Glutamatergic neuron (in vitro differentiated cells): ENCODE measurements around the gene ASF1A. TPM values are rescaled to one million over a fixed set of nuclear protein-coding genes. Genes with fewer than 3 reads are reported as not detected.

Experiments used
- DNase-seq: peaks from one replicate; pipeline ENCODE4 v3.0.0; 2022
- H3K27ac Mint-ChIP-seq: one replicate; pipeline ENCODE4 v1.8.0; 2020; ENCODE audit warnings: mild to moderate bottlenecking, mixed read lengths, inconsistent platforms; ENCODE audit not compliant: unreplicated experiment
- H3K27me3 Mint-ChIP-seq: one replicate; pipeline ENCODE4 v1.8.0; 2020; ENCODE audit warnings: mild to moderate bottlenecking, moderate library complexity, mixed read lengths, inconsistent platforms; ENCODE audit not compliant: unreplicated experiment
- H3K36me3 Mint-ChIP-seq: one replicate; pipeline ENCODE4 v1.8.0; 2020; ENCODE audit warnings: mild to moderate bottlenecking, mixed read lengths, inconsistent platforms; ENCODE audit not compliant: unreplicated experiment
- H3K4me1 Mint-ChIP-seq: one replicate; pipeline ENCODE4 v1.8.0; 2020; ENCODE audit warnings: mild to moderate bottlenecking, low read depth, mixed read lengths, inconsistent platforms; ENCODE audit not compliant: unreplicated experiment
- H3K4me3 Mint-ChIP-seq: one replicate; pipeline ENCODE4 v1.8.0; 2020; ENCODE audit warnings: mild to moderate bottlenecking, mixed read lengths, inconsistent platforms; ENCODE audit not compliant: unreplicated experiment
- H3K9me3 Mint-ChIP-seq: one replicate; pipeline ENCODE4 v1.8.0; 2020; ENCODE audit warnings: mild to moderate bottlenecking, moderate library complexity, mixed read lengths, inconsistent platforms; ENCODE audit not compliant: unreplicated experiment
- CTCF ChIP-seq: fragments of 200-600 bp; sonication (generic); IDR thresholded peaks from one replicate; pipeline ENCODE4 v1.5.0; 2021; ENCODE audit not compliant: partially characterized antibody, unreplicated experiment
- total RNA-seq: library from RNA; stranded (reverse); fragmentation: NEBNext Ultra II Directional; extraction: Animal tissue kit (Norgen Biotek cat#: 25700); gene quantifications from one replicate; pipeline ENCODE4 v1.2.1, GENCODE V29; 2021; ENCODE audit not compliant: unreplicated experiment

ASF1A gene
- total RNA-seq, 1 donor from 2014 or later: 56.1 TPM

GRCh38 chr6:118889163-118889562, 4.8 kb upstream of the ASF1A start:
- peaks cover 36% of the 10 kb centered on the region for H3K4me1 Mint-ChIP-seq
- H3K27me3 Mint-ChIP-seq: peaks cover 8% of the 10 kb centered on the region
- H3K27ac Mint-ChIP-seq: peak overlapping the region; percentile 84
- no peak for DNase-seq
- peaks cover 9% of the 10 kb centered on the region for H3K9me3 Mint-ChIP-seq
- no peak for TF ChIP-seq CTCF
- no peaks in the 10 kb centered on the region for H3K36me3 Mint-ChIP-seq
- H3K4me3 Mint-ChIP-seq: peak overlapping the region; percentile 53

GRCh38 chr6:118890997-118891790, 2.8 kb upstream of the ASF1A start:
- H3K27ac Mint-ChIP-seq: peak overlapping the region; percentile 98

GRCh38 chr6:118892355-118892991, 1.5 kb upstream of the ASF1A start:
- peak overlapping the region; percentile 98 for H3K27ac Mint-ChIP-seq
- peaks cover 29% of the 10 kb centered on the region for H3K4me1 Mint-ChIP-seq
- peak overlapping the region; percentile 95 for H3K4me3 Mint-ChIP-seq
- H3K36me3 Mint-ChIP-seq: no peaks in the 10 kb centered on the region
- peaks cover 9% of the 10 kb centered on the region for H3K27me3 Mint-ChIP-seq
- TF ChIP-seq CTCF: no peak
- DNase-seq: no peak
- H3K9me3 Mint-ChIP-seq: peaks cover 16% of the 10 kb centered on the region

More at GRCh38 chr6:118890997-118891790, 2.8 kb upstream of the ASF1A start:
- peaks cover 16% of the 10 kb centered on the region for H3K9me3 Mint-ChIP-seq
- no peak for TF ChIP-seq CTCF
- H3K4me1 Mint-ChIP-seq: peaks cover 30% of the 10 kb centered on the region
- DNase-seq: no peak
- no peaks in the 10 kb centered on the region for H3K36me3 Mint-ChIP-seq
- peaks cover 9% of the 10 kb centered on the region for H3K27me3 Mint-ChIP-seq
- H3K4me3 Mint-ChIP-seq: peak overlapping the region; percentile 95

- no peak for TF ChIP-seq CTCF
- Mint-ChIP-seq H3K9me3 (peaks cover 13% of the 10 kb centered on the region), H3K4me3 (peak overlapping the region; percentile 95), H3K4me1 (peaks cover 35% of the 10 kb centered on the region), H3K27me3 (peaks cover 9% of the 10 kb centered on the region), H3K27ac (peak overlapping the region; percentile 98), H3K36me3 (no peaks in the 10 kb centered on the region)
- DNase-seq: no peak
These were observed 717 bp upstream of the ASF1A start for GRCh38 chr6:118893064-118893806.
